Activated CD8-positive, alpha-beta memory T cell treated with anti-CD3 and anti-CD28 coated beads for 4 hours (primary cell): ENCODE results near the gene PILRA.
A peak's percentile ranks its signal among the peaks of the same experiment; 100 is the strongest.
"Not testable (repeated sequence)": the region's sequence is repeated elsewhere in the genome, so short reads cannot be mapped to it uniquely, and the experiment has no call there.

ENCODE experiments used
- DNase-seq, 2 donors: peaks; one replicate each; pipeline ENCODE4 v3.0.0-alpha.2; 2020; ENCODE audit warnings: low read depth in 2 of 2

PILRA gene

GRCh38 chr7:100373261-100373831 is at the start of gene PILRA:
PILRA (plus strand) TSS chr7:100373487; CDS start chr7:100373657, 170 bp downstream.
- DNase-seq: no peak

GRCh38 chr7:100324194-100324593 is 49.1 kb upstream of the PILRA start:
- not testable (repeated sequence) for DNase-seq

DNA sequence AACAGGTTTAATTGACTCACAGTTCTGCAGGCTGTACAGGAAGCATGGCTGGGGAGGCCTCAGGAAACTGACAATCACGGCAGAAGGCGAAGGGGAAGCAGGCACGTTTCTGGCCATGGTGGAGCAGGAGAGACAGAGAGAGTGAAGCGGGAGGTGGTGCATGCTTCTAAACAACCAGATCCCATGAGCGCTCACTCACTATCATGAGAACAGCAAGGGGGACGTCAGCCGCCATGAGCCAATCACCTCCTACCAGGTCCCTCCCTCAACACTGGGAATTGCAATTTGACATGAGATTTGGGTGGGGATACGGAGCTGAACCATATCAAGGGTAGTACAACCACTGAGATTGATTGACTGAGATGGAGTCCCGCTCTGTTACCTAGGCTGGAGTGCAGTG is 47.6 kb upstream of the PILRA start:
- not testable (repeated sequence) for DNase-seq

- DNase-seq: not testable (repeated sequence)
Measured at GRCh38 chr7:100326914-100327313, 46.4 kb upstream of the PILRA start.

DNA sequence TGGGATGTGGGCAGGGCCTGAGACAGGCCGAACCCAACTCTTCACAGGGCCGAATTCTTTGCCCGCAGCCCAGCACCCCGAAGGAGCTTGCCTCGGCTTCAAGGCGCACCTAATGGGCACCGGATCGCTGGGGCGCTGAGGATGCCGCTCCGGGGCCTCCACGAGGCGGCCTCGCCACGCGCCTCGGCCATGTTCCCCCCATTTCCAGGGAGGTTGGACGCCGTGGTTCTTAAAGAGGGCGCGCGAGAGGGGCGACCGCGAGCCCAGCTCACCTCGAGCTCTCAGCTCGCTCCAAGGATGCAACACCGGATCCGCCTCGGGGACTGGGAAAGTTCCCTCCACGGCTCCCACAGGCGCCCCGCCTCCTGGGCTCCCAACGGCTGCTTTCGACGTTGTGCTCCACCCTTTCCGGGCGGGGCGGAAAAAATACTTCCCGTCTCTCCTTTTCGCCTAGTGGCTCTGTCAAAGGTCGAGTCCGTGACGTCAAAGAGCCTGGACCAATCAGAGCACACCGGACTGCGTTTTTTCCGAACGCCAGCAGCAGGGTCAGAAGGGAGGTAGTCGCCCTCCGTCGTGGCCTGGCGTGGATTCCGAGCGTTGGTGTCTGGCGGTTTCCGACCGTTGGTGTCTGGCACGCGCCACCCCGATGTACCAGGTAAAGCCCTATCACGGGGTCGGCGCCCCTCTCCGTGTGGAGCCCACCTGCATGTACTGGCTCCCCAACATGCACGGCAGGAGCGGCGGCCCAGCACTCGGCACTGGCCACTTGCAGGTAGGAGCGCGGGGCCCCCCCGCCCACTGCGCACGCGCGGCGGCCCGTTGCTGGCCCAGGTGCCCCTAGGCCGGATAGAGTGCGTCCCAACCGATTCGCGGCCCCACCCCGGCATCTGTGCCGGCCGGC is 37.5 kb upstream of the PILRA start:
- DNase-seq: peak; percentile 68

DNA sequence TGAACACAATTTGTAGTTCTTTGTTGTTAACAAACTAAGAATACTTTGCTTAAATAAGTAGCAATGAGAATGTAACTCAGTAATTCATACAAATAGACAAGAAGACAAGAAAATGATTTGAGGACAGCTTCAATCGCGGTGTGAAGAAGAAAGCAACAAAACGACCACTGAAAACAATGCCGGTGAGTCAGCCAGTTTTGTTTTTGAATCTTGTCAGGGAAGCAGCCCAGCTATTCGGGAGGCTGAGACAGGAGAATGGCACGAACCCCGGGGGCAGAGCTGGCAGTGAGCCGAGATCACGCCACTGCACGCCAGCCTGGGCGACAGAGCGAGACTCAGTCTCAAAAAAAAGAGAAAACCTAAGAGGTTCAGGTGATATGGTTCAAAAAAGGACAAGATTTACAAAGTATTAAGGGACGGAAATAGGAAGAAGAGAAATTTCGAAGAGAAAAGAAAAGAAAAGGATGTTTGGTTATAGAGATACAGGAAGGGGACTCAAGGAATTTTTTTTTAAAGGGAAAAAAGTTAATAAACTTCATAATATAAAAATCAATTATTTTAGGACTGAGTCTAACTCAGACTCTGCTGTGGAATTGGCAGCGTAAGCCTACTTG is 35.1 kb upstream of the PILRA start:
- DNase-seq: not testable (repeated sequence)

DNA sequence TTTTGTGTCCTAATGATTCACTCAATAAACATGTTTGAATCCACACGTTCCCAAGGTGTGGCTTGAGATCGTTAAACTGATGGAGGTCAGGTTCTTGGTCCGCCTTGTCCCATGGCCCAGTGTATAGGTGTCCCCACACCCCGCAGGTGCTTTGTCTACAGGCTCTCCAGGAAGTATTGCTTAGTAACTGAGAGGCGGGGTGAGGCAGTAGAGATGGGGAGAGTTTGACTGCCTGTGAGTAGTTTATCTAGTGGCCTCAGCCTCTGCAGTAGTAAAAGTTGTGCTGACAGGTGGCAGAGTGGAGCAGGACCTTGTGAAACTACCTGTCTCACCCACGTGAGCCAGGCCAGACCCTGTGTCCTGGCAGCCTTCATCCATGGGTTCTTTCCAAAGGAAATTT is 32.0 kb upstream of the PILRA start:
- not testable (repeated sequence) for DNase-seq

GRCh38 chr7:100342765-100343164 is 30.5 kb upstream of the PILRA start:
- DNase-seq: no peak

- not testable (repeated sequence) for DNase-seq
Measured at GRCh38 chr7:100344124-100344559, 29.1 kb upstream of the PILRA start.

GRCh38 chr7:100344560-100345287 is 28.6 kb upstream of the PILRA start:
- DNase-seq: peak; percentile 57 to 81

- DNase-seq: peak in 1 of 2 donors; percentile 50
Measured at GRCh38 chr7:100345288-100345672, 28.0 kb upstream of the PILRA start.

DNA sequence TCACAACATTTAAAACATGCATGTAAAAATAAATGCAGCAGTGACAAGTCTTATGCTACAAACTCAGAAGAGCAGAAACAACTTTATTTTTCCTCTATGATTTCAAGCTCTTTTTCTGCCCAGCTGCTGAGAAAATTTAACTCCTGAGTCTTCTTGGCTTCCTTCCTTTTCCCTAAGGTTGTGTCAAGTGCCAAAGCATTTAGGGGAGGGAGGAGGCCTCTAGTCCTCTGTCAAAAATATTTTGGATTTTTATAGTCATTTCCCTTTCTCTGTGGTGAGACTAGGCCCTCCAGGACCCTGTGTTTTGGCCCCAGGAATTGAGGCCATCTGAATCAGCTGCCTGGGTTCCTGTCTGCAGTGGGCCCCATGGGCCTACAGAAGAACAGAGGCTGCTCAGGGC is 26.4 kb upstream of the PILRA start:
- no peak for DNase-seq

GRCh38 chr7:100348805-100349204 is 24.5 kb upstream of the PILRA start:
- DNase-seq: no peak

GRCh38 chr7:100349757-100350156 is 23.5 kb upstream of the PILRA start:
- DNase-seq: no peak

GRCh38 chr7:100351657-100352058 is 21.6 kb upstream of the PILRA start:
- DNase-seq: no peak

GRCh38 chr7:100352230-100352781 is 21.0 kb upstream of the PILRA start:
- DNase-seq: not testable (repeated sequence)

DNA sequence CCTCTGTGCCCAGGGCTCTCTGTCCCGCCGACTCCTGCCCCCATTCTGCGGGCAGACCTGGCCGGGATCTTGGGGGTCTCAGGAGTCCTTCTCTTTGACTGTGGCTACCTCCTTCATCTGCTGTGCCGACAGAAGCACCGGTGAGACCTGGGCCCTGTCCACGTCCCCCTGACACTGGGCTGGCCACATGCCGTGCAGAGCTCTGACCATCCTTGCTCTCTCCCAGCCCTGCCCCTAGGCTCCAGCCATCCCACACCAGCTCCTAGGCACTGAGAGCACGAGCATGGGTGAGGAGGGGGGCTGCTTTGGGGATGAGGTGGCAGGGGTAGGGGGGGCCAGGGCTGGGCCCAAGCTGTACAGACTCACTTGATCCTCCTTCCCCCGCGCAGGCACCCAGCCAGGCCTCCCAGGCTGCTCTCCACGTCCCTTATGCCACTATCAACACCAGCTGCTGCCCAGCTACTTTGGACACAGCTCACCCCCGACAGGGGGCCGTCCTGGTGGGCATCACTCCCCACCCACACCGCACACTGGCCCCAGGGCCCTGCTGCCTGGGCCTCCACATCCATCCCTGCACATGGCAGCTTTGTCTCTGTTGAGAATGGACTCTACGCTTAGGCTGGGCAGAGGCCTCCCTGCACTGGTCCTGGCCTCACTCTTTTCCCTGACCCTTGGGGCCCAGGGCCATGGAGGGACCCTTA is 20.2 kb upstream of the PILRA start:
- DNase-seq: no peak

DNA sequence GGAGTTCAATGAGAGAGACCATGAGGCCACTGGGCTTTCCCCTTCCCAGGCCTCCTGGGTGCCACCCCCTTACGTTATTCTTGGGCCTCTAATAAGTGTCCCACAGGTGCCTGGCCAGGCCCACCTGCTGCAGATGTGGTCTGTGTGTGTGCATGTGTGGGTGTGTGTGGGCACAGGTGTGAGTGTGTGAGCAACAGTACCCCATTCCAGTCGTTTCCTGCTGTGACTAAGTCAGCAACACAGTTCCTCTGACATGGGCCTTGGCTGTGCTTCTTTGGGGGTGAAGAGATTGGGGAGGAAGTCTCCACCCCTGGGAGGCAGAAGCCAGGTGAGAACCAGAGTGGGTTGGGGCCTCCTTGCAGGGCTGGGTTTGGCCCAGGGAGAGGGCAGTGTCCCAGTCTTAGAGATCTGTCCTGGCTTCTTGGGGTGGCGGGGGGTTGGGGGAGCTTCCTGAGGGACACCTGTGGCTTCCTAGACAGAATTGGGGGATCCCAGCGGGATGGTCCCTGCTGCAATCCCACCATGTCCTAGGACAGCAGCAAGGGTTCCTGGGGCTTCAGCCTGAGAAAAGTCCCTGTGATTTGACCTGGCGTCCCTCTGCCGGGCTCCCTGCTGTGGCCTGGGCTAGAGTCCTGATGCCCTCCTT is 19.5 kb upstream of the PILRA start:
- DNase-seq: peak; percentile 39 to 42

DNA sequence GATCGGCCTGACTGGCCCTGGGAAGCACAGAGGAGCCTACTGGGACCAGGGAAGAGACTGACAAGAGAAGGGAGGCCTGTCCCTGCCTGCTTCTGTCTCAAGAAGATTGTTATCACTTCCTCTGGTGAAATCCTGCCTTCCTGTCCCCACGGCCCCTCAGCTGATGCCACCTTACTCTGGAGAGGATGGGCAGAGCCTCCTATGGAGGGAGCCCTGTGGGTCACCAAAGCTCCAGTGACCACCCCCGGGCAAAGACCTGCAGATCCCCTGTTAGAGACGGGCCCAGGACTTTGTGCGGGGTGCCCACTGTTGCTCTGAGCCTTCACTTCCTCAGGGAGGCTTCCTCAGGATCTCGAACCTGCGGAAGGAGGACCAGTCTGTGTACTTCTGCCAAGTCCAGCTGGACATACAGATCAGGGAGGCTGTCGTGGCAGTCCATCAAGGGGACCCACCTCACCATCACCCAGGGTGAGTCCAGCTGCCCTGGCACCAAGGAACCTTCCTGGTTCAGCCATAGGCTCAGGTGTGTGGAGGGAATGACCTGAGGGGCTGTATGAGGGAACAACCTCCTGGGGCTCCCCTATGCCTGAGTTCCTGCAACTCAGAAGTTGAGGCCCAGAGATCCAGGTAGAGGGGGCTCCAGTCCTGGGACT is 16.7 kb upstream of the PILRA start:
- DNase-seq: no peak

DNA sequence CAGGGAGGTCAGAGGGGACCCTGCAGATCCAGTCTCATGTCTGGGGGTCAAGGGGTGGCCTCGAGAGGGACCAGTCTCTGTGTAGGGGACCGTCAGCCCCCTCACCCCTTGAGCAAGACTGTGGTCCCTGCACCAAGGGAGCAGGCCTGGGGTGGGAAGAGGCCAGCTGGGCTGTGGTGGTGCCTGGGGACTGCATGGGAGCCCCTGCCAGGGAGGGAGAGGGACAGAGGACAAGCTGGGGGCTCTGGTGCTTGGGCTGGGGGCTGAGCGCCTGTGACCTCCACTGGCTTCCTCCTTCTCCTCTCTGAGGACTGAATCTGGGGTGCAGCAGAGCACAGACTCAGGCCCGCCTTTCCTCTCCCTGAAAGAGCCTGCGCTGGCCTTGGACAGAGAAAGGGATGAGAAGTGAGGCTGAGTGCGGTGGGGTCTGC is 16.1 kb upstream of the PILRA start:
- DNase-seq: no peak
